ENCODE data around the gene TBX15.

The TBX15 gene

GRCh38 chr1:118982821-118983557, 5.2 kb downstream of the TBX15 start:
- H3K9ac ChIP-seq (ENCODE audit: low read length) = peak overlapping the region; percentile 94
- H3K4me3 ChIP-seq (ENCODE audit: low read length) = peak overlapping the region; percentile 96
- no peaks in the 10 kb centered on the region for H3K9me3 ChIP-seq (ENCODE audit: control insufficient read depth, low read length)
- DNase-seq (ENCODE audit: low read depth) = no peak
- peaks cover 14% of the 10 kb centered on the region for H3K4me1 ChIP-seq (ENCODE audit: control insufficient read depth, insufficient read depth, low read length)
- H3K36me3 ChIP-seq (ENCODE audit: control insufficient read depth, insufficient read depth, low read length, severe bottlenecking) = no peaks in the 10 kb centered on the region
- no peaks in the 10 kb centered on the region for H3K27me3 ChIP-seq (replicated peaks; ENCODE audit: control insufficient read depth, insufficient read depth, low read length)

- H3K9ac ChIP-seq (ENCODE audit: low read length) = peak overlapping the region; percentile 19
- no peaks in the 10 kb centered on the region for H3K9me3 ChIP-seq (ENCODE audit: control insufficient read depth, low read length)
- peaks cover 14% of the 10 kb centered on the region for H3K4me1 ChIP-seq (ENCODE audit: control insufficient read depth, insufficient read depth, low read length)
- no peaks in the 10 kb centered on the region for H3K36me3 ChIP-seq (ENCODE audit: control insufficient read depth, insufficient read depth, low read length, severe bottlenecking)
- no peaks in the 10 kb centered on the region for H3K27me3 ChIP-seq (replicated peaks; ENCODE audit: control insufficient read depth, insufficient read depth, low read length)
- no peak for DNase-seq (ENCODE audit: low read depth)
- H3K4me3 ChIP-seq (ENCODE audit: low read length) = no peak overlapping the region
Measured at GRCh38 chr1:118982266-118982665, 5.9 kb downstream of the TBX15 start.

- peaks cover 6% of the 10 kb centered on the region for H3K36me3 ChIP-seq (ENCODE audit: control insufficient read depth, insufficient read depth, low read length, severe bottlenecking)
- DNase-seq (ENCODE audit: low read depth) = no peak
Measured at GRCh38 chr1:118981436-118981835, 6.7 kb downstream of the TBX15 start.

GRCh38 chr1:118979754-118980575, 8.2 kb downstream of the TBX15 start:
- no peaks in the 10 kb centered on the region for H3K27me3 ChIP-seq (replicated peaks; ENCODE audit: control insufficient read depth, insufficient read depth, low read length)
- no peak overlapping the region for H3K4me3 ChIP-seq (ENCODE audit: low read length)
- no peak for DNase-seq (ENCODE audit: low read depth)
- H3K4me1 ChIP-seq (ENCODE audit: control insufficient read depth, insufficient read depth, low read length) = peaks cover 27% of the 10 kb centered on the region
- peaks cover 6% of the 10 kb centered on the region for H3K36me3 ChIP-seq (ENCODE audit: control insufficient read depth, insufficient read depth, low read length, severe bottlenecking)
- H3K9ac ChIP-seq (ENCODE audit: low read length) = peak overlapping the region; percentile 26
- H3K9me3 ChIP-seq (ENCODE audit: control insufficient read depth, low read length) = no peaks in the 10 kb centered on the region

More at GRCh38 chr1:118981436-118981835, 6.7 kb downstream of the TBX15 start:
- no peak overlapping the region for H3K9ac ChIP-seq (ENCODE audit: low read length)
- peaks cover 18% of the 10 kb centered on the region for H3K4me1 ChIP-seq (ENCODE audit: control insufficient read depth, insufficient read depth, low read length)
- no peaks in the 10 kb centered on the region for H3K27me3 ChIP-seq (replicated peaks; ENCODE audit: control insufficient read depth, insufficient read depth, low read length)
- H3K9me3 ChIP-seq (ENCODE audit: control insufficient read depth, low read length) = no peaks in the 10 kb centered on the region
- peak overlapping the region; percentile 2 for H3K4me3 ChIP-seq (ENCODE audit: low read length)

GRCh38 chr1:118978914-118979701, 9.0 kb downstream of the TBX15 start:
- Histone ChIP-seq H3K4me3 (ENCODE audit: low read length) (peak overlapping the region; percentile 10), H3K27me3 (replicated peaks; ENCODE audit: control insufficient read depth, insufficient read depth, low read length) (no peaks in the 10 kb centered on the region), H3K4me1 (ENCODE audit: control insufficient read depth, insufficient read depth, low read length) (peaks cover 29% of the 10 kb centered on the region), H3K9ac (ENCODE audit: low read length) (peak overlapping the region; percentile 26), H3K36me3 (ENCODE audit: control insufficient read depth, insufficient read depth, low read length, severe bottlenecking) (peaks cover 6% of the 10 kb centered on the region), H3K9me3 (ENCODE audit: control insufficient read depth, low read length) (no peaks in the 10 kb centered on the region)
- DNase-seq (ENCODE audit: low read depth) = no peak

GRCh38 chr1:118977600-118977999, 10.5 kb downstream of the TBX15 start:
- Histone ChIP-seq H3K9me3 (ENCODE audit: control insufficient read depth, low read length) (no peaks in the 10 kb centered on the region), H3K36me3 (ENCODE audit: control insufficient read depth, insufficient read depth, low read length, severe bottlenecking) (peaks cover 6% of the 10 kb centered on the region), H3K27me3 (replicated peaks; ENCODE audit: control insufficient read depth, insufficient read depth, low read length) (no peaks in the 10 kb centered on the region), H3K4me1 (ENCODE audit: control insufficient read depth, insufficient read depth, low read length) (peaks cover 36% of the 10 kb centered on the region), H3K4me3 (ENCODE audit: low read length) (no peak overlapping the region), H3K9ac (ENCODE audit: low read length) (no peak overlapping the region)
- DNase-seq (ENCODE audit: low read depth) = no peak

- no peaks in the 10 kb centered on the region for H3K27me3 ChIP-seq (replicated peaks; ENCODE audit: control insufficient read depth, insufficient read depth, low read length)
- no peak overlapping the region for H3K9ac ChIP-seq (ENCODE audit: low read length)
- no peaks in the 10 kb centered on the region for H3K9me3 ChIP-seq (ENCODE audit: control insufficient read depth, low read length)
- H3K36me3 ChIP-seq (ENCODE audit: control insufficient read depth, insufficient read depth, low read length, severe bottlenecking) = peaks cover 6% of the 10 kb centered on the region
- no peak for DNase-seq (ENCODE audit: low read depth)
- H3K4me3 ChIP-seq (ENCODE audit: low read length) = no peak overlapping the region
- H3K4me1 ChIP-seq (ENCODE audit: control insufficient read depth, insufficient read depth, low read length) = peaks cover 43% of the 10 kb centered on the region
Measured at GRCh38 chr1:118974661-118975060, 13.5 kb downstream of the TBX15 start.

GRCh38 chr1:118973531-118974137, 14.5 kb downstream of the TBX15 start:
- Histone ChIP-seq H3K4me1 (ENCODE audit: control insufficient read depth, insufficient read depth, low read length) (peaks cover 49% of the 10 kb centered on the region), H3K27me3 (replicated peaks; ENCODE audit: control insufficient read depth, insufficient read depth, low read length) (no peaks in the 10 kb centered on the region), H3K9me3 (ENCODE audit: control insufficient read depth, low read length) (no peaks in the 10 kb centered on the region), H3K9ac (ENCODE audit: low read length) (no peak overlapping the region), H3K36me3 (ENCODE audit: control insufficient read depth, insufficient read depth, low read length, severe bottlenecking) (peaks cover 11% of the 10 kb centered on the region), H3K4me3 (ENCODE audit: low read length) (no peak overlapping the region)
- no peak for DNase-seq (ENCODE audit: low read depth)

GRCh38 chr1:118973032-118973431, 15.1 kb downstream of the TBX15 start:
- Histone ChIP-seq H3K4me1 (ENCODE audit: control insufficient read depth, insufficient read depth, low read length) (peaks cover 49% of the 10 kb centered on the region), H3K9me3 (ENCODE audit: control insufficient read depth, low read length) (no peaks in the 10 kb centered on the region), H3K4me3 (ENCODE audit: low read length) (no peak overlapping the region), H3K9ac (ENCODE audit: low read length) (no peak overlapping the region), H3K27me3 (replicated peaks; ENCODE audit: control insufficient read depth, insufficient read depth, low read length) (no peaks in the 10 kb centered on the region), H3K36me3 (ENCODE audit: control insufficient read depth, insufficient read depth, low read length, severe bottlenecking) (peaks cover 14% of the 10 kb centered on the region)
- DNase-seq (ENCODE audit: low read depth) = no peak

GRCh38 chr1:118970451-118970850, 17.7 kb downstream of the TBX15 start:
- peaks cover 55% of the 10 kb centered on the region for H3K4me1 ChIP-seq (ENCODE audit: control insufficient read depth, insufficient read depth, low read length)
- peaks cover 8% of the 10 kb centered on the region for H3K36me3 ChIP-seq (ENCODE audit: control insufficient read depth, insufficient read depth, low read length, severe bottlenecking)
- no peak overlapping the region for H3K9ac ChIP-seq (ENCODE audit: low read length)
- DNase-seq (ENCODE audit: low read depth) = no peak
- no peaks in the 10 kb centered on the region for H3K9me3 ChIP-seq (ENCODE audit: control insufficient read depth, low read length)
- H3K27me3 ChIP-seq (replicated peaks; ENCODE audit: control insufficient read depth, insufficient read depth, low read length) = no peaks in the 10 kb centered on the region
- no peak overlapping the region for H3K4me3 ChIP-seq (ENCODE audit: low read length)
